Ovary (tissue), 3 donors: ENCODE measurements around the gene CPZ.

Source experiments
- EP300 ChIP-seq: sonication (generic); formaldehyde crosslinking; IDR thresholded peaks from one replicate; pipeline ENCODE4 v1.6.1; 2017; ENCODE audit warnings: antibody characterized with exemption
- POLR2A ChIP-seq: fragments of 450-650 bp; IDR thresholded peaks from one replicate; pipeline ENCODE4 v1.6.1; 2017; ENCODE audit warnings: antibody characterized with exemption, mild to moderate bottlenecking, moderate library complexity
- TF ChIP-seq, protein P1 (sequence below), 3 donors: fragments of 450-650 bp in 2 of 3; fragments of 200-600 bp in 1 of 3; IDR thresholded peaks; one replicate each; pipeline versions ENCODE4 v1.5.1 to v1.8.0; 2016 to 2022; ENCODE audit warnings: antibody characterized with exemption in 3 of 3, mild to moderate bottlenecking in 1 of 3
- donor health status: DM: no; HTN: no; CAD: no.

DNA sequence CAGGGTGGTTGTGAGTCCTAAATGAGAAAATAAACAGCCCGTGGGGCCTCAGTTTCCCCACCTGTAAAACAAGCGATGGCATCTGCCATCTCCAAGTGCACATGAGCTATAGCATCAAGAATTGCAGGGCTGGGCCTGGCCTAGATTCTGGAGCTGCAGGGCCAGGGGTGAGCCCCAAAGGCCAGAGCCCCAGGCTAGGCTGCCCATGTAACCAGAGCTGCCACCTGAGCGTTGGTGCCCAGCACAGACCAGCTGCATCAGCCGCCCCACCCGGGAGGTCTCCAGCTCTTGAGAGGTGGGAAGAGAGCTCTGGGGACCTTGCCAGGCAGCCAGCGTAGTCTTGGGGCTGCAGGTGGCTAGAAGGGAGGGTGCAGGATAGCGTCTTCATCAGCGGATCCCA is 39.3 kb upstream of the CPZ start:
- TF ChIP-seq, protein P1, sequence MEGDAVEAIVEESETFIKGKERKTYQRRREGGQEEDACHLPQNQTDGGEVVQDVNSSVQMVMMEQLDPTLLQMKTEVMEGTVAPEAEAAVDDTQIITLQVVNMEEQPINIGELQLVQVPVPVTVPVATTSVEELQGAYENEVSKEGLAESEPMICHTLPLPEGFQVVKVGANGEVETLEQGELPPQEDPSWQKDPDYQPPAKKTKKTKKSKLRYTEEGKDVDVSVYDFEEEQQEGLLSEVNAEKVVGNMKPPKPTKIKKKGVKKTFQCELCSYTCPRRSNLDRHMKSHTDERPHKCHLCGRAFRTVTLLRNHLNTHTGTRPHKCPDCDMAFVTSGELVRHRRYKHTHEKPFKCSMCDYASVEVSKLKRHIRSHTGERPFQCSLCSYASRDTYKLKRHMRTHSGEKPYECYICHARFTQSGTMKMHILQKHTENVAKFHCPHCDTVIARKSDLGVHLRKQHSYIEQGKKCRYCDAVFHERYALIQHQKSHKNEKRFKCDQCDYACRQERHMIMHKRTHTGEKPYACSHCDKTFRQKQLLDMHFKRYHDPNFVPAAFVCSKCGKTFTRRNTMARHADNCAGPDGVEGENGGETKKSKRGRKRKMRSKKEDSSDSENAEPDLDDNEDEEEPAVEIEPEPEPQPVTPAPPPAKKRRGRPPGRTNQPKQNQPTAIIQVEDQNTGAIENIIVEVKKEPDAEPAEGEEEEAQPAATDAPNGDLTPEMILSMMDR (IDR thresholded peaks at IDR 0.05), result no peak
- TF ChIP-seq POLR2A, result no peak
- TF ChIP-seq EP300, result no peak
